Ishikawa (cell line): ENCODE data around the gene FBXW5.

Experiments
- CEBPB ChIP-seq: IDR thresholded peaks from 2 replicates; pipeline ENCODE4 v1.6.1; 2012
- CREB1 ChIP-seq: IDR thresholded peaks from 2 replicates; pipeline ENCODE4 v1.6.1; 2012; ENCODE audit warnings: low read depth
- EGR1 ChIP-seq: IDR thresholded peaks from 2 replicates; pipeline ENCODE4 v1.6.1; 2012
- EP300 ChIP-seq: IDR thresholded peaks from 2 replicates; pipeline ENCODE4 v1.6.1; 2012; ENCODE audit warnings: borderline replicate concordance
- FOXM1 ChIP-seq: IDR thresholded peaks from 2 replicates; pipeline ENCODE4 v1.6.1; 2012; ENCODE audit warnings: low read depth, borderline replicate concordance
- NFIC ChIP-seq: IDR thresholded peaks from 2 replicates; pipeline ENCODE4 v1.6.1; 2012
- RAD21 ChIP-seq: IDR thresholded peaks from 2 replicates; pipeline ENCODE4 v1.6.1; 2012; ENCODE audit warnings: low read depth
- TAF1 ChIP-seq: IDR thresholded peaks from 2 replicates; pipeline ENCODE4 v1.6.1; 2012; ENCODE audit warnings: low read depth, mild to moderate bottlenecking
- TCF12 ChIP-seq: IDR thresholded peaks from 2 replicates; pipeline ENCODE4 v1.6.1; 2012; ENCODE audit warnings: low read depth
- TEAD4 ChIP-seq: IDR thresholded peaks from 2 replicates; pipeline ENCODE4 v1.6.1; 2012
- YY1 ChIP-seq: IDR thresholded peaks from 2 replicates; pipeline ENCODE4 v1.6.1; 2012; ENCODE audit warnings: low read depth
- ZBTB7A ChIP-seq: IDR thresholded peaks from 2 replicates; pipeline ENCODE4 v1.6.1; 2012; ENCODE audit warnings: low read depth
- TF ChIP-seq, protein P1 (sequence below): IDR thresholded peaks from 2 replicates; pipeline ENCODE4 v1.6.1; 2012
- TF ChIP-seq, protein P2 (sequence below): IDR thresholded peaks from 2 replicates; pipeline ENCODE4 v1.6.1; 2012
- TF ChIP-seq, protein P3 (sequence below): IDR thresholded peaks from 2 replicates; pipeline ENCODE4 v1.6.1; 2012; ENCODE audit warnings: low read depth, mild to moderate bottlenecking

Gene FBXW5

DNA sequence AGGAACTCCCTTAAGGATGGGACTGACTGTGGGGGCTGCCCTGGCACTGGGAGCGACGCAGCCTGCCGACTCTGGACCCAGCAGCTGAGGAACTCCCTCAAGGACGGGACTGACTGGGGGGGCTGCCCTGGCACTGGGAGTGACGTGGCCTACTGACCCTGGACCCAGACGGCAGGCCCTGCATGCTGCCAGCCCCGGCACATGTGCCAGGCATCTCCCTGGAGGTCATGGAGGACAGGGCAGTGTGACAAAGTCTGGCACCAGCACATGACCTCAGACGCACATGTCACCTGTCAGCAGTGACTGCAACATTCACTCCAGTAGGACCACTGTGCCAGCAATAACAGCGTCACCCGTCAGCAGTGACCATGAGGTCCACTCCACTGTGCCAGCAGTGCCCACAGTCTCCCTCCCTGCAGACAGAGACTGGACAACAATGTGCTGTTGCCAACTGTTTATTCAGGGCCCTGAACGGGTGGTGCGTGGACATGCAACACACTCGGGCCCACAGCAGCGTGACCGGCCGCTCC is 4.5 kb downstream of the FBXW5 start:
- TF ChIP-seq TEAD4 (no peak), FOXM1 (no peak), YY1 (no peak), TAF1 (no peak), NFIC (no peak), ZBTB7A (no peak), EP300 (no peak), RAD21 (no peak), TCF12 (no peak), EGR1 (no peak), CEBPB (no peak), CREB1 (no peak)
- TF ChIP-seq, protein P1, sequence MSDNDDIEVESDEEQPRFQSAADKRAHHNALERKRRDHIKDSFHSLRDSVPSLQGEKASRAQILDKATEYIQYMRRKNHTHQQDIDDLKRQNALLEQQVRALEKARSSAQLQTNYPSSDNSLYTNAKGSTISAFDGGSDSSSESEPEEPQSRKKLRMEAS, result no peak
- TF ChIP-seq, protein P2, sequence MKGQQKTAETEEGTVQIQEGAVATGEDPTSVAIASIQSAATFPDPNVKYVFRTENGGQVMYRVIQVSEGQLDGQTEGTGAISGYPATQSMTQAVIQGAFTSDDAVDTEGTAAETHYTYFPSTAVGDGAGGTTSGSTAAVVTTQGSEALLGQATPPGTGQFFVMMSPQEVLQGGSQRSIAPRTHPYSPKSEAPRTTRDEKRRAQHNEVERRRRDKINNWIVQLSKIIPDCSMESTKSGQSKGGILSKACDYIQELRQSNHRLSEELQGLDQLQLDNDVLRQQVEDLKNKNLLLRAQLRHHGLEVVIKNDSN, result no peak
- TF ChIP-seq, protein P3, sequence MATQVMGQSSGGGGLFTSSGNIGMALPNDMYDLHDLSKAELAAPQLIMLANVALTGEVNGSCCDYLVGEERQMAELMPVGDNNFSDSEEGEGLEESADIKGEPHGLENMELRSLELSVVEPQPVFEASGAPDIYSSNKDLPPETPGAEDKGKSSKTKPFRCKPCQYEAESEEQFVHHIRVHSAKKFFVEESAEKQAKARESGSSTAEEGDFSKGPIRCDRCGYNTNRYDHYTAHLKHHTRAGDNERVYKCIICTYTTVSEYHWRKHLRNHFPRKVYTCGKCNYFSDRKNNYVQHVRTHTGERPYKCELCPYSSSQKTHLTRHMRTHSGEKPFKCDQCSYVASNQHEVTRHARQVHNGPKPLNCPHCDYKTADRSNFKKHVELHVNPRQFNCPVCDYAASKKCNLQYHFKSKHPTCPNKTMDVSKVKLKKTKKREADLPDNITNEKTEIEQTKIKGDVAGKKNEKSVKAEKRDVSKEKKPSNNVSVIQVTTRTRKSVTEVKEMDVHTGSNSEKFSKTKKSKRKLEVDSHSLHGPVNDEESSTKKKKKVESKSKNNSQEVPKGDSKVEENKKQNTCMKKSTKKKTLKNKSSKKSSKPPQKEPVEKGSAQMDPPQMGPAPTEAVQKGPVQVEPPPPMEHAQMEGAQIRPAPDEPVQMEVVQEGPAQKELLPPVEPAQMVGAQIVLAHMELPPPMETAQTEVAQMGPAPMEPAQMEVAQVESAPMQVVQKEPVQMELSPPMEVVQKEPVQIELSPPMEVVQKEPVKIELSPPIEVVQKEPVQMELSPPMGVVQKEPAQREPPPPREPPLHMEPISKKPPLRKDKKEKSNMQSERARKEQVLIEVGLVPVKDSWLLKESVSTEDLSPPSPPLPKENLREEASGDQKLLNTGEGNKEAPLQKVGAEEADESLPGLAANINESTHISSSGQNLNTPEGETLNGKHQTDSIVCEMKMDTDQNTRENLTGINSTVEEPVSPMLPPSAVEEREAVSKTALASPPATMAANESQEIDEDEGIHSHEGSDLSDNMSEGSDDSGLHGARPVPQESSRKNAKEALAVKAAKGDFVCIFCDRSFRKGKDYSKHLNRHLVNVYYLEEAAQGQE, result no peak

DNA sequence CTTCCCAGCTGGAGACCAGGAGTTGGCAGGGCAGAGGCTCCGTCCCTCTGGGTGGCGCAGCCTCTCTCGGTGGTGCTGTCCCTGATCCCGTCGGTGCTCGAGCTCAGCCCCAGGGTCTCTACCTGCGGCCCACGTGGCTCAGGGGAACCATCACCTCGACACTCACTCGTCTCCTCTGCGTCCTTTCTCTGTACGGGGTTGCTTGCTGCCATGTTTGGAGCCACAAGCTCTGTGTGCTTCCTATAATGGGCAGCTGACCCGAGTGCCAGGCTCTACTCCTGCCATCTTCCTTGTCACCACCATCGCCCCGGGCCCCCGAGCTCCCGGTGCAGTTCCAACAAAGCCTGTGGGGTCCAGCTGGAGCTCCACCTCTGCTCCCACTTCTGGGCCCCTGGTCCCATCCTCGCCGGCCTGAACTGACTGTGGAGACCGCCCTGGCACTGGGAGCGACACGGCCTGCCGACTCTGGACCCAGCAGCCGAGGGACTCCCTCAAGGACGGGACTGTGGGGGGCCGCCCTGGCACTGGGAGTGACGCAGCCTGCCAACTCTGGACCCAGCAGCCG is 5.0 kb downstream of the FBXW5 start:
- no peak for TF ChIP-seq EP300
- no peak for TF ChIP-seq RAD21
- TF ChIP-seq FOXM1, result no peak
- no peak for TF ChIP-seq EGR1
- TF ChIP-seq, protein P3, result no peak
- TF ChIP-seq, protein P2, result no peak
- no peak for TF ChIP-seq CEBPB
- no peak for TF ChIP-seq TEAD4
- TF ChIP-seq ZBTB7A, result no peak

DNA sequence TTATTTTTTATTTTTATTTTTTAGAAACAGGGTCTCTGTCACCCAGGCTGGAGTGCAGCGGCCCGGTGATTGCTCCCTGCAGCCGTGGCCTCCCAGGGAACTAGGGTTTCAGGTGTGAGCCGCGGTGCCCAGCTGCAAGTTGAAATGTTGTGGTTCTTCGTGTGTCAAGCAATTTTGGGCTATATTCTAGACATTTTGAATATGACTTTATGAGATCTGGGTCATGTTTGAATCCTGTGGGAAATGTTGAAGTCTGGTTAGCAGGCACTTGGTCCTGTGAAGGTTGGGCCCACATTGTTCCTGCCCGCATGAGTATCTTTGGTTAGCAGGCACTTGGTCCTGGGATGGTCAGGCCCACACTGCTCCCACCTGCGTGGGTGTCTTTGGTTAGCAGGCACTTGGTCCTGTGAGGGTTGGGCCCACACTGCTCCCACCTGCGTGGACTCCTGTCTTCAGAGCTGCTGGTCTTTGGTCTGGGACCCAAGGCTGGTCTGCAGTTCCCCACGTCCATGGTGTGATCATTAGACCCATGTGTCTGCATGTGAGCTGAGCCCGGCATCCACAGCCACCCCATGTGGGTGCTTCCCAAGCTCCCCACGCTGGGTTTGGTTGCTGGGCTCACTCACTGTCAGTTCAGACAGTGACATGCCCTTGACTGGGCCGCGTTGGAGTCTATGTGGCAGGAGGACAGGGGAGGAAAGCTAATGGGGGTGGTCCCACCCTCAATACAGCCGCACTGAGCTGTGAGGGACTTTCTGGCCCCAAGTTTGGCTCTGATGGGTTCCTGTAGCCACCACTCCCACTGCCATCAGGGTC is 7.1 kb downstream of the FBXW5 start:
- TF ChIP-seq EP300 (no peak), CEBPB (no peak), YY1 (no peak), NFIC (no peak), FOXM1 (no peak), TEAD4 (no peak), TAF1 (no peak), TCF12 (no peak), EGR1 (no peak)
- TF ChIP-seq, protein P1, result no peak
- TF ChIP-seq, protein P3, result no peak
- TF ChIP-seq, protein P2, result no peak
